ENCODE measurements around the gene SCAMP1. TPM values are rescaled to one million over a fixed set of nuclear protein-coding genes. Genes with fewer than 3 reads are reported as not detected.
A peak's percentile ranks its signal among the peaks of the same experiment; 100 is the strongest.

SCAMP1 gene
- polyA plus RNA-seq, 1 of the 3 experiments (the other 2 are of a cell fraction) = 11.5 TPM

- peaks cover 0 to 5% of the 10 kb centered on the region in 2 experiments; a peak in 1 of 4 replicates for H3K4me1 ChIP-seq (ENCODE audit: control insufficient read depth in 1 of 2, insufficient read depth in 2 of 2, low read depth in 1 of 2, low read length in 1 of 2)
- peaks cover 18% of the 10 kb centered on the region for H3F3A ChIP-seq (replicated peaks; ENCODE audit: insufficient read depth)
- peaks cover 29% of the 10 kb centered on the region for H3K79me2 ChIP-seq (ENCODE audit: insufficient read depth)
- H3K4me2 ChIP-seq = no peak overlapping the region
- no peaks in the 10 kb centered on the region for H3K9me2 ChIP-seq
- H3K27me3 ChIP-seq (ENCODE audit: insufficient read depth) = no peaks in the 10 kb centered on the region
- no peaks in the 10 kb centered on the region for H3K9me3 ChIP-seq
- peak overlapping the region in 1 of 2 experiments; percentile 37; a peak in 1 of 4 replicates for H3K27ac ChIP-seq (ENCODE audit: low read depth in 2 of 2, low read length in 1 of 2)
- H3K9ac ChIP-seq = no peak overlapping the region
- CTCF ChIA-PET = interaction anchor here (1.6 to 3.0 kb wide), 3 partner anchors 13 to 49 kb away, joined by 3 to 9 read pairs (median 7); no protein-coding TSS in a partner anchor
- 93% methylated on average over 3 of the region's 3 CpGs for WGBS (ENCODE audit: low lambda C conversion rate)
- no peaks in the 10 kb centered on the region for H4K20me1 ChIP-seq (ENCODE audit: insufficient read depth)
- no peak overlapping the region for H2AFZ ChIP-seq (ENCODE audit: low read depth)
- POLR2A ChIA-PET = no interaction called here
- no peak for DNase-seq
- TF ChIP-seq FOSL2 (IDR thresholded peaks at IDR 0.05; ENCODE audit: borderline replicate concordance, low read depth) (peak; percentile 40; the same call in 1 of the 2 replicates), RAD21 (IDR thresholded peaks at IDR 0.05; ENCODE audit: low read length) (no peak)
- H3K4me3 ChIP-seq (ENCODE audit: low read depth in 2 of 2, low read length in 1 of 2) = no peak overlapping the region
- peaks cover 36 to 52% of the 10 kb centered on the region in 2 experiments for H3K36me3 ChIP-seq (replicated peaks in 1 of 2; ENCODE audit: control insufficient read depth in 1 of 2, insufficient read depth in 2 of 2, low read length in 1 of 2)
Observed at GRCh38 chr5:78483809-78484521, 123.5 kb downstream of the SCAMP1 start.

- no peaks in the 10 kb centered on the region for H4K20me1 ChIP-seq (ENCODE audit: insufficient read depth)
- H3K27ac ChIP-seq (ENCODE audit: low read depth in 2 of 2, low read length in 1 of 2) = no peak overlapping the region
- ChIA-PET CTCF (interaction anchor here (2.0 to 2.2 kb wide), 2 partner anchors 18 to 47 kb away, joined by 9 to 10 read pairs; no protein-coding TSS in a partner anchor), POLR2A (no interaction called here)
- DNase-seq = no peak
- peaks cover 47 to 52% of the 10 kb centered on the region in 2 experiments for H3K36me3 ChIP-seq (replicated peaks in 1 of 2; ENCODE audit: control insufficient read depth in 1 of 2, insufficient read depth in 2 of 2, low read length in 1 of 2)
- no peak overlapping the region for H3K4me3 ChIP-seq (ENCODE audit: low read depth in 2 of 2, low read length in 1 of 2)
- H3K27me3 ChIP-seq (ENCODE audit: insufficient read depth) = no peaks in the 10 kb centered on the region
- WGBS (ENCODE audit: low lambda C conversion rate) = 96% methylated on average over 2 of the region's 2 CpGs
- no peak overlapping the region for H3K4me2 ChIP-seq
- H3K9me2 ChIP-seq = no peaks in the 10 kb centered on the region
- no peak overlapping the region for H3K9ac ChIP-seq
- H2AFZ ChIP-seq (ENCODE audit: low read depth) = no peak overlapping the region
- H3F3A ChIP-seq (replicated peaks; ENCODE audit: insufficient read depth) = peaks cover 15% of the 10 kb centered on the region
- H3K79me2 ChIP-seq (ENCODE audit: insufficient read depth) = peaks cover 38% of the 10 kb centered on the region
- no peaks in the 10 kb centered on the region for H3K9me3 ChIP-seq
- no peak for TF ChIP-seq TCF12 (IDR thresholded peaks at IDR 0.05)
- TF ChIP-seq MAX (IDR thresholded peaks at IDR 0.05; ENCODE audit: low read depth) = no peak
- no peak for TF ChIP-seq GATA2 (CRISPR knock-in tag; IDR thresholded peaks at IDR 0.05)
- no peak for TF ChIP-seq SIN3A (IDR thresholded peaks at IDR 0.05; ENCODE audit: borderline replicate concordance, low read depth, low read length)
- TF ChIP-seq RXRA (IDR thresholded peaks at IDR 0.05; ENCODE audit: borderline replicate concordance, low read depth) = no peak
- TF ChIP-seq IRF3 (IDR thresholded peaks at IDR 0.05; ENCODE audit: low read depth, low read length) = no peak
- no peak for TF ChIP-seq CHD2 (IDR thresholded peaks at IDR 0.05; ENCODE audit: low read length, partially characterized antibody)
- no peak for TF ChIP-seq REST (IDR thresholded peaks at IDR 0.05; ENCODE audit: low read depth, low read length)
- TF ChIP-seq YY1 (IDR thresholded peaks at IDR 0.05; ENCODE audit: low read depth) = no peak
- peaks cover 4 to 5% of the 10 kb centered on the region in 2 experiments; a peak in 1 of 4 replicates for H3K4me1 ChIP-seq (ENCODE audit: control insufficient read depth in 1 of 2, insufficient read depth in 2 of 2, low read depth in 1 of 2, low read length in 1 of 2)
Observed at GRCh38 chr5:78486218-78486617, 125.8 kb downstream of the SCAMP1 start.
